DOHH2 (cell line): ENCODE measurements around the gene LSAMP.

Source experiments
- H3F3A ChIP-seq: fragments of 200-600 bp; sonication (generic), shearing (Covaris generic); 2 replicates; pipeline ENCODE4 v1.6.0; 2016; ENCODE audit warnings: antibody characterized with exemption, mild to moderate bottlenecking; ENCODE audit not compliant: control insufficient read depth, insufficient read depth
- H3K27ac ChIP-seq: fragments of 200-600 bp; sonication (generic); 2 replicates; pipeline ENCODE4 v1.5.1; 2014; ENCODE audit warnings: low read depth, mild to moderate bottlenecking, low read length, moderate library complexity
- H3K27me3 ChIP-seq: fragments of 200-600 bp; sonication (generic); 2 replicates; pipeline ENCODE4 v1.6.1; 2014; ENCODE audit warnings: mild to moderate bottlenecking, low read length, mixed read lengths; ENCODE audit not compliant: control insufficient read depth
- H3K36me3 ChIP-seq: fragments of 200-600 bp; sonication (generic); 2 replicates; pipeline ENCODE4 v1.6.1; 2014; ENCODE audit warnings: mild to moderate bottlenecking, low read length, moderate library complexity, mixed read lengths; ENCODE audit not compliant: control insufficient read depth
- H3K4me1 ChIP-seq: fragments of 200-600 bp; sonication (generic); 2 replicates; pipeline ENCODE4 v1.6.1; 2014; ENCODE audit warnings: mild to moderate bottlenecking, low read length, mixed read lengths; ENCODE audit not compliant: control insufficient read depth
- H3K4me2 ChIP-seq: fragments of 200-600 bp; sonication (generic); 2 replicates; pipeline ENCODE4 v1.6.0; 2014; ENCODE audit warnings: mild to moderate bottlenecking, low read length, moderate library complexity
- H3K4me3 ChIP-seq: fragments of 200-600 bp; sonication (generic); 2 replicates; pipeline ENCODE4 v1.5.1; 2014; ENCODE audit warnings: mild to moderate bottlenecking, low read length, mixed read lengths
- H3K79me2 ChIP-seq: fragments of 200-600 bp; sonication (generic); 2 replicates; pipeline ENCODE4 v1.6.1; 2014; ENCODE audit warnings: mild to moderate bottlenecking, low read length, mixed read lengths; ENCODE audit not compliant: control insufficient read depth
- H3K9me2 ChIP-seq: fragments of 200-600 bp; sonication (generic); replicated peaks from 2 replicates; pipeline ENCODE4 v1.6.1; 2014; ENCODE audit warnings: mild to moderate bottlenecking, low read length, mixed read lengths; ENCODE audit not compliant: control insufficient read depth
- H3K9me3 ChIP-seq: fragments of 200-600 bp; sonication (generic); 2 replicates; pipeline ENCODE4 v1.6.1; 2014; ENCODE audit warnings: antibody characterized with exemption, low read length, mixed read lengths; ENCODE audit not compliant: control insufficient read depth, insufficient read depth
- H4K20me1 ChIP-seq: fragments of 200-600 bp; sonication (generic); 2 replicates; pipeline ENCODE4 v1.6.0; 2014; ENCODE audit warnings: low read depth, mild to moderate bottlenecking, antibody characterized with exemption, low read length, moderate library complexity; ENCODE audit not compliant: control insufficient read depth, insufficient read depth
- EZH2phosphoT487 ChIP-seq: fragments of 200-600 bp; sonication (generic); IDR thresholded peaks from 2 replicates; pipeline ENCODE4 v1.6.1; 2017; ENCODE audit warnings: borderline replicate concordance, mild to moderate bottlenecking, antibody characterized with exemption, low read length, moderate library complexity, mixed read lengths
- TF ChIP-seq, protein P1 (sequence below): fragments of 200-600 bp; sonication (generic); IDR thresholded peaks from one replicate; pipeline ENCODE4 v1.5.1; 2014; ENCODE audit warnings: antibody characterized with exemption, mild to moderate bottlenecking, low read depth, low read length; ENCODE audit not compliant: poor library complexity, severe bottlenecking

Gene LSAMP

DNA sequence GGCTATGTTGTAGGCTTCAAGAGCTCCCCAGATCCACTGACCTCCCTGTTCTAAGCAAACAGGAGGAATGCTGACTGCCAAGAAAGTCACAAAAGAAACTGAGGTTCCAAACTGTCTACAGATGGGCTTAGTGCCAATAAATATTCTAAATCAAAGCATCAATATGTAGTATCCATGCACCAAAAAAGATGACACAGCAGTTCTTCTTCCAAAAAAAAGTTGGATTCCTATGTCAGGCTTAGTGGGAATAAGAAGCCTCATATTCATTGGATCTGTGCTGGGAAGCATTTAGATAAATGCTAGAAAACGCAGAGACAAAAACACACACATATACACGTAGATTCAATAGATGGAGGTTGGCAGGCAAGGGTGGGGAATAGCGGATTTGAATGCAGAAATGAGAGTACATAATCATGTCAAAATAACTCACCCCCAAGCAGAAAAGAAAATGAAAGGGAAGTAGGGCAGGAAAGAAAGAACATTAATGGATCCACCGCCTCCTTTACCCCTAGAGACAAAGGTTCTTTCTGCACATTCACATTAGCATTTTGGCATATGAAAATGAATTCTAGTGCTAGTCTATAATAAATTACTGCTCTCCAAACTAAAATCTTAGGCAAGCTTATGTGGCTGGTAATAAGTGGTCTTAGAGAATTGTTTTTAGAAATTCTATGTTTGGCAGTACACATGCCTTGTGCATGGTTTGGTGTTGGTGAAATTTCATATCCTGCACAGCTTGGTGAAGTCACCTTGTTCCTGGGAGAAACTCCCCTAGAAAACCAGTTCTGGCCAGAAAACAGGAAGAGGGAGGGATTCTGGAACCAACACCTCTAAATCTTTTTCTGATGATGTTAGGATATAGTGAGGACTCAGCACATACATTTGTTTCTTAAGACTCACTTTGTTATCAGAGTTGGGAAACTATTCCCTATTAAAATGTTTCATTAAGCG, 283.4 kb downstream of the LSAMP start:
- Histone ChIP-seq H3K4me1 (no peaks in the 10 kb centered on the region), H3K9me3 (no peaks in the 10 kb centered on the region)

DNA sequence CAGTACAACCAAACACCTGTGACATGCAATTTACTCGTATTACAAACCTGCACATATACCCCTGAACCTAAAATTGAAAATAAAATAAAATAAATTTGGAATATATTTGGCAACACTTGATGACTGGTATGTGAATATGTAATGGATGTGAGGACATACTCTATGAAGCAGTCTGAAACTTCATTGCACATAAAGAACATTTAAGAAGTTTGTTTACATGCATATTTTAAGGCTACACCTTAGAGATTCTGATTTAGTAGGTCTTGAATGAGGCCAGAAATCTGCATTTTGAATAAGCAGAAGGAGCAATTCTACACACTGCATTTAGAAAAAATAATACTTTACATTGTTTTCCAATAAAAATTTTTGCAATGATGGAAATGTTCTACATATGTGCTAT, 284.7 kb downstream of the LSAMP start:
- Histone ChIP-seq H3F3A (no peaks in the 10 kb centered on the region), H3K4me2 (no peak overlapping the region), H4K20me1 (no peaks in the 10 kb centered on the region), H3K9me3 (no peaks in the 10 kb centered on the region), H3K27ac (no peak overlapping the region), H3K4me1 (no peaks in the 10 kb centered on the region), H3K36me3 (no peaks in the 10 kb centered on the region), H3K27me3 (no peaks in the 10 kb centered on the region), H3K4me3 (no peak overlapping the region), H3K79me2 (no peaks in the 10 kb centered on the region), H3K9me2 (no peaks in the 10 kb centered on the region)
- TF ChIP-seq EZH2phosphoT487 = no peak
- TF ChIP-seq, protein P1, sequence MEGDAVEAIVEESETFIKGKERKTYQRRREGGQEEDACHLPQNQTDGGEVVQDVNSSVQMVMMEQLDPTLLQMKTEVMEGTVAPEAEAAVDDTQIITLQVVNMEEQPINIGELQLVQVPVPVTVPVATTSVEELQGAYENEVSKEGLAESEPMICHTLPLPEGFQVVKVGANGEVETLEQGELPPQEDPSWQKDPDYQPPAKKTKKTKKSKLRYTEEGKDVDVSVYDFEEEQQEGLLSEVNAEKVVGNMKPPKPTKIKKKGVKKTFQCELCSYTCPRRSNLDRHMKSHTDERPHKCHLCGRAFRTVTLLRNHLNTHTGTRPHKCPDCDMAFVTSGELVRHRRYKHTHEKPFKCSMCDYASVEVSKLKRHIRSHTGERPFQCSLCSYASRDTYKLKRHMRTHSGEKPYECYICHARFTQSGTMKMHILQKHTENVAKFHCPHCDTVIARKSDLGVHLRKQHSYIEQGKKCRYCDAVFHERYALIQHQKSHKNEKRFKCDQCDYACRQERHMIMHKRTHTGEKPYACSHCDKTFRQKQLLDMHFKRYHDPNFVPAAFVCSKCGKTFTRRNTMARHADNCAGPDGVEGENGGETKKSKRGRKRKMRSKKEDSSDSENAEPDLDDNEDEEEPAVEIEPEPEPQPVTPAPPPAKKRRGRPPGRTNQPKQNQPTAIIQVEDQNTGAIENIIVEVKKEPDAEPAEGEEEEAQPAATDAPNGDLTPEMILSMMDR = no peak

More for the DNA sequence above, 283.4 kb downstream of the LSAMP start:
- Histone ChIP-seq H3F3A (no peaks in the 10 kb centered on the region), H3K79me2 (no peaks in the 10 kb centered on the region), H3K27me3 (no peaks in the 10 kb centered on the region), H3K4me3 (no peak overlapping the region), H3K4me2 (no peak overlapping the region), H4K20me1 (no peaks in the 10 kb centered on the region), H3K27ac (no peak overlapping the region), H3K9me2 (no peaks in the 10 kb centered on the region), H3K36me3 (no peaks in the 10 kb centered on the region)
- TF ChIP-seq EZH2phosphoT487 = no peak
- TF ChIP-seq, protein P1 = no peak

DNA sequence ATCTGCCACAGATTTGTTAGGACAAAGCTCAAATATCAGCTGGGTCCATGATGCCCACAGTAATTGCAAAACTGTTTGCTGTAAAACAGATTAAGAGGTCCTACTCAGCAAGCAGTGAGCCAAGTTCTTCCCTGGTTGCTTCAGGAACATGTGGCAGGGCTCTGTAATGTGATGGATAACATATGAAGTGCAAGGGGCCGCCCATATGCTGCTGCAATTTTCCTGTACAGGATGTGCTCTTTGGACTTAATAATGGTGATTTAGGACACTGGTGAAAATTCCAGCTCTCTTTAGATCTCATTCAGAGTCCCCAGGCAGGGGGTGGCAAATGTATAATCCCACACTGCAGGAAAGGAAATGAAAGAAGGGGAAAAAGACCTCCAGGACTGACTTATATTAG, 289.4 kb downstream of the LSAMP start:
- Histone ChIP-seq H3K9me3 (no peaks in the 10 kb centered on the region), H3K9me2 (no peaks in the 10 kb centered on the region), H3K4me2 (no peak overlapping the region), H3K27me3 (no peaks in the 10 kb centered on the region), H3K36me3 (no peaks in the 10 kb centered on the region), H4K20me1 (no peaks in the 10 kb centered on the region), H3K4me1 (no peaks in the 10 kb centered on the region), H3F3A (no peaks in the 10 kb centered on the region), H3K79me2 (no peaks in the 10 kb centered on the region), H3K4me3 (no peak overlapping the region), H3K27ac (no peak overlapping the region)
- TF ChIP-seq EZH2phosphoT487 = no peak
- TF ChIP-seq, protein P1 = no peak
